ENCODE data around the gene SLX9. TPM values are rescaled to one million over a fixed set of nuclear protein-coding genes. Genes with fewer than 3 reads are reported as not detected.

The SLX9 gene
- total and polyA plus RNA-seq, 9 donors: 5.6 to 24.1 (median 16.6) TPM

DNA sequence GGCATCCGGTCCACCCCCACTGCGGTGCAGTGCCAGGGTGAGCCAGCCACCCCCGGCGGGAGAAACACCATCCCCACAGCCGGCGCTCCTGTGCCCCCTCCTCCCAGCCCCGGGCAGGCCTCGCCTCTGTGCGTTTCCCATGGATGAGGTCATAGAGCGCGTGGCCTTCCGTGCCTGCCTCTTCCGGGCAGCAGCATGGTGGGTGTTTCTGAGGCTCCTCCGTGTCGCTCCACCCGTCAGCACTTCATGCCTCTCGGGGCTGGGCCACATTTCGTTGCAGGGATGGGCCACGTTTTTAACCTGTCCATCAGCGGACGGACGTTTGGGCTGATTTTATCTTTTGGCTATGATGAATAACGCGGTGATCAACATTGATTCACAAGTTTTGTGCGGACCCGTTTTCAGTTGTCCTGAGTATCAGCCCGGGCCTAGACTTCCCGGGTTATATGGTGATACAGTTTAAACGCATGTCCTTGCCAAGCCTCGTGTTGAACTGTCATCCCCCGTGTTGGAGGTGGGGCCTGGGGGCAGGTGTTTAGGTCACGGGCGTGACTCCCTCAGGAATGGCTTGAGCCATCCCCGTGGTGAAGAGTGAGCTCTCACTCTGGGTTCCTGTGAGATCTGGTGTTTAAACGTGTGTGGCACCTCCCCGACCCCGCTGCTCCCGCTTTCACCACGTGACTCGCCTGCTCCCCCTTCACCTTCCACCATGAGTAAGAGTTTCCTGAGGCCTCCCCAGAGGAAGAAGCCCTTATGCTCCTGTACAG lies 64.8 kb downstream of the SLX9 start:
- no peak overlapping the region for H3K27ac ChIP-seq
- no peak for TF ChIP-seq EP300 (IDR thresholded peaks at IDR 0.05)
- no peak for TF ChIP-seq POLR2A (IDR thresholded peaks at IDR 0.05)
- TF ChIP-seq CTCF (IDR thresholded peaks at IDR 0.05): no peak
- H3K4me3 ChIP-seq: no peak overlapping the region
- 85 to 87% (median 86%) methylated on average over 39 to 40 of the region's 40 CpGs for WGBS, 3 donors
- DNase-seq: peak in 2 of 5 donors; percentile 7 to 25
- H3K9me3 ChIP-seq: no peaks in the 10 kb centered on the region
- no peaks in the 10 kb centered on the region for H3K36me3 ChIP-seq
- no peaks in the 10 kb centered on the region for H3K4me1 ChIP-seq (ENCODE audit: insufficient read depth)
- intact Hi-C loops (cut with DNase I): no loop called here
- no peaks in the 10 kb centered on the region for H3K27me3 ChIP-seq

DNA sequence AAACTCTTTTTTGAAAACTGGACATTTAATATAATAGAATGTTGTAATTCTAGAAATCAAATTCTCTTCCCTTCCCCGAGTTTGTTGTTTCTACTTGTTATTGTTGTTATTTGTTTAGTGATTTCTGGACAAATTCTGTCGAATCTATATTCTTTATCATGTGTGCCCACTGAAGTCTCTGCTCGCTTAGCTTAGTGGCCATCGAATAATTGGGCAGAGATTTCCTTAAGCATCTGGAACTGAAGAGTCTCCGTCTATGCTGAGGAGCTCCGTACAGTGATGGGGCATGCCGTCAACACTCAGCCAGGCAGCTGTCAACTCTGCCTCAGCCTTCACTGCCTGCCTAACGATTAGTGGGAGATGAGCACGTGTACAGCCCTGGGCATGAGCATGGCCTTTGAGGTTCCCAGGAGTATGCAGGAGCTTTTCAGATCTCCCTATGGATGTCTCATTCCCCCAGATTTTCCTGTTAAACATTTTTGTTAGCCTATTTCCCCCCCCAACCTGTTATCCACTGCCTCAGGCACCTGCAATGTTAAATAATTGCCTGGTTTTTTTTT lies 66.8 kb downstream of the SLX9 start:
- intact Hi-C loops (cut with DNase I): no loop called here
- no peaks in the 10 kb centered on the region for H3K9me3 ChIP-seq
- no peak overlapping the region for H3K4me3 ChIP-seq
- no peak for TF ChIP-seq CTCF (IDR thresholded peaks at IDR 0.05)
- no peak for TF ChIP-seq POLR2A (IDR thresholded peaks at IDR 0.05)
- no peak for TF ChIP-seq EP300 (IDR thresholded peaks at IDR 0.05)
- 78 to 82% (median 80%) methylated on average over 9 of the region's 9 CpGs for WGBS, 3 donors
- no peaks in the 10 kb centered on the region for H3K36me3 ChIP-seq
- no peaks in the 10 kb centered on the region for H3K27me3 ChIP-seq
- H3K27ac ChIP-seq: no peak overlapping the region
- no peak for DNase-seq
- H3K4me1 ChIP-seq (ENCODE audit: insufficient read depth): no peaks in the 10 kb centered on the region

DNA sequence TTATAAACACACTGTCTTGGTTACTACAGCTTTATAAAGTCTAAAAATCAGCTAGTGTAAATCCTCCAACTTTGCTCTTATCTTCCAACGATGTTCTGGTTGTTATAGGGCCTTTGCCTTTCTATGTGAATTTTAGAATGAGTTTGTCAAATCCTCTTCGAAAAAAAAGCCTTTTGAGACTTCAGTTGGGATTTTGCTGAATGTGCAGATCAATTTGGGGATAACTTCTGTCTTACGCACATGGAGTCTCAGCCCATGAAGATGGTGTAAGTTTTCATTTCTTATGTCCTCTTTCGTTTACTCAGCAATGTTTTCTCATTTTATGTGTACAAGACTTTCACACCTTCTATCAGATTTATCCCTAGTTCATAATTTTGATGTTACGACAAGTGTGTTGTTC lies 69.8 kb downstream of the SLX9 start:
- H3K9me3 ChIP-seq: no peaks in the 10 kb centered on the region
- no peaks in the 10 kb centered on the region for H3K4me1 ChIP-seq (ENCODE audit: insufficient read depth)
- H3K36me3 ChIP-seq: no peaks in the 10 kb centered on the region
- intact Hi-C loops (cut with DNase I): no loop called here
- no peak overlapping the region for H3K27ac ChIP-seq
- H3K4me3 ChIP-seq: no peak overlapping the region
- H3K27me3 ChIP-seq: no peaks in the 10 kb centered on the region
- WGBS, 3 donors: 87 to 90% (median 89%) methylated on average over 5 of the region's 5 CpGs
- no peak for DNase-seq
- no peak for TF ChIP-seq EP300 (IDR thresholded peaks at IDR 0.05)
- TF ChIP-seq POLR2A (IDR thresholded peaks at IDR 0.05): no peak
- TF ChIP-seq CTCF (IDR thresholded peaks at IDR 0.05): no peak

DNA sequence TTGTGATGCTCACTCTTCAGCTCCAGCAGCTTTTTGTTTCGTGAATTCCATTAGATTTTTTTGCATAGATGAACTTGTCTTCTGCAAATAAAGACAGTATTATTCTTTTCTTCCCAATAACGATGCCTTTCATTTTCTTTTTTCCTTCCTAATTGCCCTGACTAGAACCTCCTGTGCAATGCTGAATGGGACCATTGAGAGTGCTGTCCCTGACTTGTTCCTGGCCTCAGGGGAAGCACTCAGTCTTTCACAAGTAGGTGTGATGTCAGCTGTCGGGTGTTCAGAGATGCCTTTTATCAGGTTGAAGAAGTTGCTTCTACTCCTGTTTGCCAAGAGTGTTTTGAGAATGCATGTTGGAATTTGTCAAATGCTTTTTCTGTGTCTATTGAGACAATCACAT lies 70.3 kb downstream of the SLX9 start:
- WGBS, 3 donors: 79 to 88% (median 79%) methylated on average over 3 of the region's 3 CpGs
- Histone ChIP-seq H3K4me3 (no peak overlapping the region), H3K27ac (no peak overlapping the region), H3K27me3 (no peaks in the 10 kb centered on the region), H3K36me3 (no peaks in the 10 kb centered on the region), H3K4me1 (ENCODE audit: insufficient read depth) (no peaks in the 10 kb centered on the region), H3K9me3 (no peaks in the 10 kb centered on the region)
- TF ChIP-seq CTCF (IDR thresholded peaks at IDR 0.05) (no peak), EP300 (IDR thresholded peaks at IDR 0.05) (no peak), POLR2A (IDR thresholded peaks at IDR 0.05) (no peak)
- DNase-seq: no peak
- intact Hi-C loops (cut with DNase I): no loop called here
